ENCODE data around the gene COX17.
"Not testable (repeated sequence)": the region's sequence is repeated elsewhere in the genome, so short reads cannot be mapped to it uniquely, and the experiment has no call there.

Gene COX17

DNA sequence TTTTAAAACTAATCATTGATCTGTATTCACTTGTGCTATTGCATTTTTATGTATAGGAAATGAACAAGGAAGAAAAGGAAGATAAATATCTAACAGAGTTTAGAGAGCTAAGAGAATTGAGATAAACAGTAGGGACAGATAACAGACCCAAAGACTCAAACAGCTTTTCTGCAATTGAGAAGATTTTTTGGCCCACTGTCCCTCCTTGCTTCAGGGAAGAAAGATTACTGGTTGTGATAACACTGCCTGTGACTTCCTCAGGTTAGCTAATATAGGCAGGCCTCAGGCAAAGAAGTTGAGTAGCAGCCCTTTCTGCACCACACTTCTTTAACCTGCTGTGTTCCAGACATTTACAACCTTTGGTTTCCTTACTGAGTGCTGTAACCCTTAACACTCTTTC lies 2.7 kb upstream of the COX17 start:
- TF ChIP-seq, protein P1, sequence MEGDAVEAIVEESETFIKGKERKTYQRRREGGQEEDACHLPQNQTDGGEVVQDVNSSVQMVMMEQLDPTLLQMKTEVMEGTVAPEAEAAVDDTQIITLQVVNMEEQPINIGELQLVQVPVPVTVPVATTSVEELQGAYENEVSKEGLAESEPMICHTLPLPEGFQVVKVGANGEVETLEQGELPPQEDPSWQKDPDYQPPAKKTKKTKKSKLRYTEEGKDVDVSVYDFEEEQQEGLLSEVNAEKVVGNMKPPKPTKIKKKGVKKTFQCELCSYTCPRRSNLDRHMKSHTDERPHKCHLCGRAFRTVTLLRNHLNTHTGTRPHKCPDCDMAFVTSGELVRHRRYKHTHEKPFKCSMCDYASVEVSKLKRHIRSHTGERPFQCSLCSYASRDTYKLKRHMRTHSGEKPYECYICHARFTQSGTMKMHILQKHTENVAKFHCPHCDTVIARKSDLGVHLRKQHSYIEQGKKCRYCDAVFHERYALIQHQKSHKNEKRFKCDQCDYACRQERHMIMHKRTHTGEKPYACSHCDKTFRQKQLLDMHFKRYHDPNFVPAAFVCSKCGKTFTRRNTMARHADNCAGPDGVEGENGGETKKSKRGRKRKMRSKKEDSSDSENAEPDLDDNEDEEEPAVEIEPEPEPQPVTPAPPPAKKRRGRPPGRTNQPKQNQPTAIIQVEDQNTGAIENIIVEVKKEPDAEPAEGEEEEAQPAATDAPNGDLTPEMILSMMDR (IDR thresholded peaks at IDR 0.05; ENCODE audit: borderline replicate concordance, extremely low read depth, low read length, poor library complexity, severe bottlenecking) = no peak
- Histone ChIP-seq H3K79me2 (ENCODE audit: insufficient read depth, low read length) (peaks cover 18% of the 10 kb centered on the region), H3K4me1 (ENCODE audit: insufficient read depth, low read length) (peaks cover 28% of the 10 kb centered on the region), H3K9me3 (ENCODE audit: insufficient read depth, low read length, severe bottlenecking) (no peaks in the 10 kb centered on the region), H4K20me1 (ENCODE audit: insufficient read depth, low read length) (no peaks in the 10 kb centered on the region), H3K4me3 (ENCODE audit: low read depth in 1 of 2, low read length in 2 of 2) (no peak overlapping the region), H3K27ac (ENCODE audit: low read length) (no peak overlapping the region), H3K36me3 (ENCODE audit: insufficient read depth, low read length) (peaks cover 5% of the 10 kb centered on the region), H3K27me3 (ENCODE audit: insufficient read depth, low read length, poor library complexity) (no peaks in the 10 kb centered on the region), H3K4me2 (ENCODE audit: insufficient read depth, low read length) (no peak overlapping the region), H3K9ac (ENCODE audit: low read depth, low read length) (no peak overlapping the region), H2AFZ (ENCODE audit: low read depth, low read length) (no peak overlapping the region)
- DNase-seq (no peak), ATAC-seq (ENCODE audit: insufficient read depth, low read depth) (no peak)

DNA sequence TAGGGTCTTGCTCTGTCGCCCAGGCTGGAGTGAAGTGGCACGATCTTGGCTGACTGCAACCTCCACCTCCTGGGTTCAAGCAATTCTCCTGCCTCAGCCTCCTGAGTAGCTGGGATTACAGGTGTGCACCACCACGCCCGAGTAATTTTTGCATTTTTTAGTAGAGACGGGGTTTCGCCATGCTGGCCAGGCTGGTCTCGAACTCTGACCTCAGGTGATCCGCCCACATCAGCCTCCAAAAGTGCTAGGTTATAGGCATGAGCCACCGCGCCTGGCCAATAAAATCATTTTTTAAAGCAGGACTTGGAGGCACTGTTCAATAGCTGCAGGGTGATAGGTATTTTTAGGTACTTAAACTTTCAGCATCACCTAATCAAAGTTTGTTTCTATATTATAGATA lies 1.0 kb upstream of the COX17 start:
- not testable (repeated sequence) for H3K27me3 ChIP-seq (ENCODE audit: insufficient read depth, low read length, poor library complexity); DNase-seq; ATAC-seq (ENCODE audit: insufficient read depth, low read depth); H3K27ac ChIP-seq (ENCODE audit: low read length); H3K9me3 ChIP-seq (ENCODE audit: insufficient read depth, low read length, severe bottlenecking); H3K9ac ChIP-seq (ENCODE audit: low read depth, low read length); H4K20me1 ChIP-seq (ENCODE audit: insufficient read depth, low read length)
- Histone ChIP-seq H3K4me1 (ENCODE audit: insufficient read depth, low read length) (peaks cover 29% of the 10 kb centered on the region), H3K36me3 (ENCODE audit: insufficient read depth, low read length) (peaks cover 22% of the 10 kb centered on the region), H3K4me3 (ENCODE audit: low read depth in 1 of 2, low read length in 2 of 2) (peak overlapping the region in 1 of 2 experiments; percentile 65; a peak in 1 of 4 replicates), H3K4me2 (ENCODE audit: insufficient read depth, low read length) (peak overlapping the region; percentile 66), H2AFZ (ENCODE audit: low read depth, low read length) (0 out of 2 replicates have a peak overlapping the region, but pooled peaks have one; percentile 20), H3K79me2 (ENCODE audit: insufficient read depth, low read length) (peaks cover 24% of the 10 kb centered on the region)

DNA sequence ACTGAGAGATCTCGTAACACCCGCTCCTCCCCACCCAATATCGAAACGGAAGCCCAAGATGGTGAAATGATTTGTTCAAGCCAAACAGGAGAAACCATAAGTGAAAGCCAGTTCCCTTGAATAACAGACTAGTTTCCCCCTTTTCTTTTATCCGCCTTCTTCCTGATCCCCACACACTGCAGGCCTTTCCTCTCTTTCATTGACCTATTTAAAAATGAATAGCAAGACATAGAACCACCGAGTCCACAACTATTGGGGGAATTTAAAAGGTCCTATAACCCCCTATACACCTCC lies 382 bp upstream of the COX17 start:
- H3K36me3 ChIP-seq (ENCODE audit: insufficient read depth, low read length) = peaks cover 28% of the 10 kb centered on the region
- peaks cover 24% of the 10 kb centered on the region for H3K79me2 ChIP-seq (ENCODE audit: insufficient read depth, low read length)
- no peaks in the 10 kb centered on the region for H4K20me1 ChIP-seq (ENCODE audit: insufficient read depth, low read length)
- ATAC-seq (ENCODE audit: insufficient read depth, low read depth) (no peak), DNase-seq (no peak)
- H3K9me3 ChIP-seq (ENCODE audit: insufficient read depth, low read length, severe bottlenecking) = no peaks in the 10 kb centered on the region
- peak overlapping the region; percentile 66 for H3K4me2 ChIP-seq (ENCODE audit: insufficient read depth, low read length)
- TF ChIP-seq, protein P1 (IDR thresholded peaks at IDR 0.05; ENCODE audit: borderline replicate concordance, extremely low read depth, low read length, poor library complexity, severe bottlenecking) = no peak
- TF ChIP-seq EZH2 (IDR thresholded peaks at IDR 0.05; ENCODE audit: borderline replicate concordance, low read depth, low read length, severe bottlenecking) = no peak
- H3K4me1 ChIP-seq (ENCODE audit: insufficient read depth, low read length) = peaks cover 29% of the 10 kb centered on the region
- peak overlapping the region; percentile 73 for H3K9ac ChIP-seq (ENCODE audit: low read depth, low read length)
- H3K27me3 ChIP-seq (ENCODE audit: insufficient read depth, low read length, poor library complexity) = no peaks in the 10 kb centered on the region
- H3K27ac ChIP-seq (ENCODE audit: low read length) = peak overlapping the region; percentile 92
- peak overlapping the region; percentile 82 for H2AFZ ChIP-seq (ENCODE audit: low read depth, low read length)
- H3K4me3 ChIP-seq (ENCODE audit: low read depth in 1 of 2, low read length in 2 of 2) = peak overlapping the region; percentile 16 to 65; a peak in 3 of 4 replicates

DNA sequence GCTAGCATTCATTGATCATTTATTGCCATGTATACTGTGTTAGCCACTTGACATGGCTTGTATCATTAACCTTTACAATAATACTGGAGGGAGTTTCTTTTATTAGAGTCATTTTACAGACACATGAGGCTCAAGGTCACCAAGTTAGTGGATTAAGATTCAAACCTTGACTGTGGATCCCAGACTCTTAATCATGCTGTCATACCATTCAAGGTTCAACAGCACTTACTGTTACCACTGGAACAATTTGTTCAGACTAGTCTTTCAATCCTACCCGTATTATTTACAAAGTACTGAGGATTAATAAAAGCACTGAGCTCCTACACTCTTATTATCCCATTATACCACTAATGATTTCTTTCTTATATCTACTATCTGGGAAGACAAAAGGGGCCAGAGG lies 1.2 kb downstream of the COX17 start:
- no peak for TF ChIP-seq EZH2 (IDR thresholded peaks at IDR 0.05; ENCODE audit: borderline replicate concordance, low read depth, low read length, severe bottlenecking)
- peaks cover 24% of the 10 kb centered on the region for H3K79me2 ChIP-seq (ENCODE audit: insufficient read depth, low read length)
- H3K4me1 ChIP-seq (ENCODE audit: insufficient read depth, low read length) = peaks cover 29% of the 10 kb centered on the region
- no peaks in the 10 kb centered on the region for H3K27me3 ChIP-seq (ENCODE audit: insufficient read depth, low read length, poor library complexity)
- ATAC-seq (ENCODE audit: insufficient read depth, low read depth) (no peak), DNase-seq (no peak)
- H3K9me3 ChIP-seq (ENCODE audit: insufficient read depth, low read length, severe bottlenecking) = no peaks in the 10 kb centered on the region
- H2AFZ ChIP-seq (ENCODE audit: low read depth, low read length) = peak overlapping the region; percentile 73; the same call in 1 of the 2 replicates
- H3K27ac ChIP-seq (ENCODE audit: low read length) = peak overlapping the region; percentile 92
- peak overlapping the region; percentile 42 to 65 for H3K4me3 ChIP-seq (ENCODE audit: low read depth in 1 of 2, low read length in 2 of 2)
- H3K4me2 ChIP-seq (ENCODE audit: insufficient read depth, low read length) = peak overlapping the region; percentile 66
- peak overlapping the region; percentile 73 for H3K9ac ChIP-seq (ENCODE audit: low read depth, low read length)
- no peaks in the 10 kb centered on the region for H4K20me1 ChIP-seq (ENCODE audit: insufficient read depth, low read length)
- H3K36me3 ChIP-seq (ENCODE audit: insufficient read depth, low read length) = peaks cover 43% of the 10 kb centered on the region
